Upper lobe of left lung (tissue), 4 donors: ENCODE data around the gene RSRC2.

Source experiments
- EP300 ChIP-seq, 4 donors: sonication (generic); formaldehyde crosslinking; IDR thresholded peaks; one replicate each; pipeline ENCODE4 v1.5.1; 2017; ENCODE audit warnings: antibody characterized with exemption in 4 of 4, control low read depth in 2 of 4
- POLR2A ChIP-seq, 4 donors: fragments of 450-650 bp; IDR thresholded peaks; one replicate each; pipeline ENCODE4 v1.5.1; 2016 to 2017; ENCODE audit warnings: antibody characterized with exemption in 4 of 4, mild to moderate bottlenecking in 2 of 4
- POLR2AphosphoS5 ChIP-seq, 2 donors: sonication (generic); formaldehyde crosslinking; IDR thresholded peaks; one replicate each; pipeline ENCODE4 v1.5.1; 2017; ENCODE audit warnings: antibody characterized with exemption in 2 of 2
- TF ChIP-seq, protein P1 (sequence below), 6 experiments: fragments of 450-650 bp in 4 of 6; fragments of 200-600 bp in 2 of 6; sonication (generic) in 2 of 6; IDR thresholded peaks; one replicate each; pipeline ENCODE4 v1.5.1; 2016 to 2019; ENCODE audit warnings: antibody characterized with exemption in 6 of 6

DNA sequence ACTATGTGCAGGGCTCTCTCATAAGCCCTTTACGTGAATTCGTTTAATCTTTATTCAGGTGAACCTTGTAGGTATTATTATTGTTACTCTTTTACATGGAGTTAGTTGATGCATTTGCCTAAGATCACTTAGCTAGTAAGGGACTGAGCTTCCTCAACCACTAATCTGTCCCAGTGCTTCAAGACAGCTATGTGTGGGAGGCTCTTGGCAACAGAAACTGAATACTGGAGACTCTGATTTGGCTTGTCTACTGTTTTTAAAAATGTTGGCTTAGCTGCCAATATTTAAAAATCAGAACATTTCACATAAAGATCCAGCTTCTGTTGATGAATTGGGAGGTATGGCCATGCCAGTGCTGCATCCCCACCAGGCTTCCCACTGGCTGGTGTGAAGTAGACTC lies 7.1 kb upstream of the RSRC2 start:
- no peak for TF ChIP-seq POLR2A (IDR thresholded peaks at IDR 0.05)
- TF ChIP-seq, protein P1, sequence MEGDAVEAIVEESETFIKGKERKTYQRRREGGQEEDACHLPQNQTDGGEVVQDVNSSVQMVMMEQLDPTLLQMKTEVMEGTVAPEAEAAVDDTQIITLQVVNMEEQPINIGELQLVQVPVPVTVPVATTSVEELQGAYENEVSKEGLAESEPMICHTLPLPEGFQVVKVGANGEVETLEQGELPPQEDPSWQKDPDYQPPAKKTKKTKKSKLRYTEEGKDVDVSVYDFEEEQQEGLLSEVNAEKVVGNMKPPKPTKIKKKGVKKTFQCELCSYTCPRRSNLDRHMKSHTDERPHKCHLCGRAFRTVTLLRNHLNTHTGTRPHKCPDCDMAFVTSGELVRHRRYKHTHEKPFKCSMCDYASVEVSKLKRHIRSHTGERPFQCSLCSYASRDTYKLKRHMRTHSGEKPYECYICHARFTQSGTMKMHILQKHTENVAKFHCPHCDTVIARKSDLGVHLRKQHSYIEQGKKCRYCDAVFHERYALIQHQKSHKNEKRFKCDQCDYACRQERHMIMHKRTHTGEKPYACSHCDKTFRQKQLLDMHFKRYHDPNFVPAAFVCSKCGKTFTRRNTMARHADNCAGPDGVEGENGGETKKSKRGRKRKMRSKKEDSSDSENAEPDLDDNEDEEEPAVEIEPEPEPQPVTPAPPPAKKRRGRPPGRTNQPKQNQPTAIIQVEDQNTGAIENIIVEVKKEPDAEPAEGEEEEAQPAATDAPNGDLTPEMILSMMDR (IDR thresholded peaks at IDR 0.05) = no peak
- TF ChIP-seq POLR2AphosphoS5 (IDR thresholded peaks at IDR 0.05) = no peak
- TF ChIP-seq EP300 (IDR thresholded peaks at IDR 0.05) = no peak
